Activated effector memory CD4-positive, alpha-beta T cell treated with Interleukin-2 at 50 U/mL for 16 hours (primary cell): Measurements from ENCODE around the gene CCND3.
A peak's percentile ranks its signal among the peaks of the same experiment; 100 is the strongest.
"Not testable (repeated sequence)": the region's sequence is repeated elsewhere in the genome, so short reads cannot be mapped to it uniquely, and the experiment has no call there.

Experiments used
- DNase-seq: peaks from one replicate; pipeline ENCODE4 v3.0.0-alpha.2; 2020

CCND3 gene

DNA sequence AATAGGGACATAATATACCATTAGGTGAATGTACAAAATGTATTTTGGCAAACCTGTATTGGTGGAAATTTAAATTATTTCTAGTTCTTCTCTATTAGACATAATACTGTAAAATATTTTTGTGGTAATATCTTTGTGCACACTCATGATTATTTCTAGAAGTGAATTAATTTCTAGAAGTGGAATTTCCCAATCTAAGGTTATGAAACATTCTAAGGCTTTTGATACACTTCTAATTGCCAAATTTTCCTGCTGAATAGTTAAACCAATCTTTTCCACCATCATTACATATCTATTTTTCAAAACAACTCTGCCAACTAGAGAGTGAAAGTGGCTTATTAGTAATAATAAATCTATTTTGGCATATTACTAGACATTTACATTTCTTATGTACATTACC lies 1.8 kb upstream of the CCND3 start:
- no peak for DNase-seq

DNA sequence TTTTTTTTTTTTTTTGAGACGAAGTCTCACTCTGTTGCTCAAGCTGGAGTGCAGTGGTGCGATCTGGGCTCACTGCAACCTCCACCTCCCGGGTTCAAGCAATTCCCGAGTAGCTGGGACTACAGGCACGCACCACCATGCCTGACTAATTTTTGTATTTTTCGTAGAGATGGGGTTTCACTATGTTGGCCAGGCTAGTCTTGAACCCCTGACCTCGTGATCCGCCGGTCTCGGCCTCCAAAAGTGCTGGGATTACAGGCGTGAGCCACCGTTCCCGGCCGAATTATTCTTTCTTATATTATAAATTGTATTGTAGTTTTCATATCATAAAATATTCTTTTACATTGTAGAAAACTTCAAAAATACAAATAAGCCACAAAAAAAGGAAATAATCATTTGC lies 1.3 kb upstream of the CCND3 start:
- not testable (repeated sequence) for DNase-seq

DNA sequence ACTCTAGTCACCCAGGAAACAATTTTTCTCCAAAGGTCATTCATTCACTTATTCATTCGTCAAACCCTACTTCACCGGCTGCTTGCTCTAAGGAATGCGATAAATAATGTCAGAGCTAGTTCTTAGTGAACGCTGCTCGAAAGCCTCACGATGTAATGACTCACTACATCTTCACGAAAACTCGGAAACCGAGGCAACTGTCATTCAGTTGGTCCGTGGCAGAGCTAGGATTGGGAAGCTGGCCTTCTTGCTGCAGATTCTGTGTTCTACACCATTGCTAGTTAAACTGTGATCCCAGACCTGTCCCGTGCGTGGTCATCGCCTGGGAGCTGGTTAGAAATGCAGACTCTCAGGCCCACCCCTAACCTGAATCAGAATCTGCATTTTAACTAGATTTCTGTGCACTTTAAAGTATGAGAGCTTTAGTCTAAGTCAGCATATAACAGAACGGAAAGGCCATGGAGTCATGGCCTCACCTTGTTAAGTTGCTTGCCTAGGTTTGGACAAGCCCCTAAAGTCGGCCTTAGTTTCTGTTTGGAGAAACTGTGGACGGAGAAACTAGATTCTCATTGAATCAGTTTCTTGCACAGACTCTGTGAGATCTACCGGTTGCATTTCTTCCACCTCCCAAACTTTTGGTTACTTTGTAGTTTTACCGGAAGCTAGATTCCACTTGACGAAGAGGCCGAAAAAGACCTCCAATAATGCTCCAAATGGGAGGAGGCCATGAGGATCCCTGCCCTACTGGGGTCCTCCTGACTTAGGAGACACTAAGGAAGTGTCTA lies 651 bp upstream of the CCND3 start:
- no peak for DNase-seq

DNA sequence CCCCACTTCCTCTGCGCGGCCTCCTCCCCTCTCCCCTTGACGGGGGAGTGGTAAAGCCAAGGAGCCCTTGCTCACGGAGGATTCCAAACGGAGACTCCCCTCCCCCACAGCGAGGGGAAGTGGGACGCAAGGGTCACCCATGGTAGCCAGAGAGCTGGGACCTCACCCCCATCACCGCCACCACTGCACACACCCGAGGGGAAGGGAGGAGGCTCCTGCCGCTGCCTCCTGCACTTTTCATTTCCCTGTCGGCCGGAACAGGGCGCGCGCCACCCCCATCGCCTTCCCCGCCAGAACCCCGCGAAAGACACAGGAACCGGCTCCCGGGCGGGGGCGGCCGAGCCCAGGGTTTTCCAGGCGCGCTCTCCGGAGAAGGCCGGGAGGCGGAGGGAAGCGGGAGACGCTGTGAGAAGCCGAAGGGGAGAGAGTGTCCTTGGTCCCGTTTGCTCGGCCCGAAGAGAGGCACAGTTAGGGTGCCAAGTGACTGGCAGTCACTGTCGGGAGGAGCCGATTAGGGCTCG lies 789 bp downstream of the CCND3 start:
- DNase-seq, result peak; percentile 47

DNA sequence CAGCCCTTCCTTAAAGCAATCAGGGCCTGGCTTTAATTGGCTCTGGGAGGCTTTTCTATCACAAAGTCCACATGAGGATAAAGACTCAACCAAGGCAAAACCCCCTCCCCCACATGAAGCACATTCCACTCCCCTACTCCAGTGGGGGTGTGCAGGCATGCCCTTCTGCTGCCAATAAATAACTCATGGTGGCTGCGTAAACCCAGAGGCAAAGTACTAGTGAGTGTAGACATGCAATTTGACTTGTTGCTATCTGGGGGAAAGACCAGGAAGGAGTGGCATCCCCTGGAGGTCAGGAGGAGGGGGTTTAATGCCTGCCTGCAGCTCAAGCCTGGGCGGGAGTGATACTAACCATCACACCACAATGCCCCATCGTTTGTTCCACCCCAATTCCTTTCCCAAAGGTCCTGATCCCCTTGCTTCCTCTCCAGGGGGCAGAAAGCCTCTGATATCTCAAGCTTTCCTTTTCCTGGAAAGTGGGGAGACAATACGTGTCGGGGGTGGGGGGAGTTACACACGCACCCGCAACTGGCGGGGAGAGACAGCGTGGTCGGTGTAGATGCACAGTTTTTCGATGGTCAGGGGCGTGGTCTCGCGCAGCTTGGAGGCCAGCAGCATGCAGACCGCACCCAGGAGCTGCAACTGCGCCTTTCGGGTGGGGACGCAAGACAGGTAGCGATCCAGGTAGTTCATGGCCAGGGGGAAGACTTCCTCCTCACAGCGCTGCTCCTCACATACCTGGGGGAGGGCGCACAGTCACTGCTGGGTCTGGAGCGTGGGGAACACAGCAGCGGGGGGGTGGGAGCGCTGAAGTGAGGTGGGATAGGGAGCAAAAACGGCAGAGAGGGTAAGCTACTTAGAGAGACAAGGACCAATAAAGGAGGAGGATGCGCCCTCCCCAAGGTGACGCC lies 1.5 kb downstream of the CCND3 start:
- peak; percentile 18 for DNase-seq

DNA sequence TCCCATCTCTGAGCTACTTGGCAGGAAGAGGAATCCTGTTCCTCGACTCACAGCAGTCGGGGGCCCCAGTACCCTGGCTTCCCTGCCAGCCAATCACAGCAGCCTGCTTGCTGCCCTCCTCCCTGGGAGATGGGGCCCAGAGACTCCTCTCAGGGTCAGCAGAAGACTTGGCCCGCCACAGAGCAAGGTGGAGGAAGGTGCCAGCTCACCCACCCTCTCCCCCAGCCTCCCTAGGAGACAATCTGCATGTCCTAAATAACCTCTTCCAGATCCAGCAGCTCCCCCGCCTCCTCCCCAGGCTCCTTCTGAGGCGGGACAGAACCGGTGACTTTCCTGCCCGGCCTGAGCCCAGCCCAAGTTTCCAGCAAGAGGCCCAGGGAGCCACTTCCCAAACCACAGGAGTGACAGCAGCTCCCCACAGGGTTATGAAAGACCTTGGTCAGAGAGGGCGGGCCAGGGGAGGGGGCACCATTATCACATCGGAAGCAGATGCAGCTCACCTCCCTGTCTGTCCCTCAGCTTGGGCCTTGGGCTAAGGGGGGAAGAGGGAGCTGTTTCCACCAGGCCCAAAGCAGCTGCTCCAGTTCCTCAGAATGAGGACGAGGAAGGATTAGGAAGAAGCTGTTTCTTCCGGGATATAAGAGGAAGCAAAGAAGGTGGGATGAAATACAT lies 2.3 kb downstream of the CCND3 start:
- no peak for DNase-seq

DNA sequence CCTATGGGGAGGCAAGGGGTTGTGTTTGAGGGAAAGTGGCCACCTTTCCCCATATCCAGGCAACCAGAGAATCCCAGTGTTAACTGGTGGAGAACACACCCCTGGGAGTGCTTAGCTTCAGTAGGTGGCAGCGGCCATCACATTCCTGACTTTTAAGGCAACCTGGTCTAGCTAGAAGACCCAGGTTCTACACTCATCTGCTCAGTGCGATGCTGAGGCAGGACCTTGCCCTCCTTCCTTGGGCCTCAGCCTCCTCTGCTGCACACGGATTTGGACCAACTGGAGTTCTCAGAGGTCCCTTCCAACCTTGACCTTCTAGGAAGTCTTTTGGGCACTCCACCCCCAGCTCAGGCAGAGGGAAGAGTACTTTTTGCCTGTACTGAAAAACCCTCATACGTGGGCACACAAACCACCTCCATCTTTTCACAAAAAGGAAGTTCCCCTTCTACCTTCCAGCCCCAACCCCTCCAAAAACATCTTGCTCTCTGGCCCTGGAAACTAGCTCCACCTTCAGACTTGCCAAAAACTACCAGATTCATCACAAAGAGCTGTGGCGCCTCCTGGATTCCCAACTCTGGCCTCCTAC lies 2.9 kb downstream of the CCND3 start:
- no peak for DNase-seq

DNA sequence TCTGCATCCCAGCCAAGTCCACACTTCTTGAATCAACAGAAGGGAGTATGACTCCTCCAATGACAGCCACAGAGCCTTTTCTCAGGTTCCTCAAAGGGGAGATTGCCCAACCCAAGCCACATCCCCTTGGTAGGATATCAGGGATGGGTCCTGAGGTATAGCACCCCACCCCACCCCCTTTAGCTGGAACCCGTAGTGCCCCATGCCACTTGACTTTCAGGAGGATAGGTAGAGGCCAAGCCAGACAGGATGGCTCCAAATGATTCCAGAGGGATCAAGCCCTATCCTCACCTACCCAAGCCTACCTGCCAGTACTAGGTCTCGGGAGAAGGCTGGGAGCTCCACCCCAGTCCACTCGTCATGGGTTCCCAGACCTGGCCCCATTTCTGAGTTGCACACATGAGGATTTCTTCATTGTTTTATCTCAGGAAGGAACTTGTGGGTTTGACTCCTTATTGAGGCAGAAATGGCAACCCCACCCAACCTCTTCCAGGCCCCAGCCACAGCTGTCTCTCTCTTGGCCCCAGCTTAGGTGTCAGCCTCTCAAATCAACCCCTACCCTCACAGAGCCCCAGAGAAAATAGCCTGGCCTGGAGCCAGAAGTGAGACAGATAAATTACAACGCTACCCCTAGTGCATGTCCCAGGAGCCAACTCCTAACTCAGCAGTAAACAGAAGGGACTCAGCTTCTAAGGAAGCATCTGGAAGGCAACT lies 3.6 kb downstream of the CCND3 start:
- DNase-seq, result peak; percentile 60

DNA sequence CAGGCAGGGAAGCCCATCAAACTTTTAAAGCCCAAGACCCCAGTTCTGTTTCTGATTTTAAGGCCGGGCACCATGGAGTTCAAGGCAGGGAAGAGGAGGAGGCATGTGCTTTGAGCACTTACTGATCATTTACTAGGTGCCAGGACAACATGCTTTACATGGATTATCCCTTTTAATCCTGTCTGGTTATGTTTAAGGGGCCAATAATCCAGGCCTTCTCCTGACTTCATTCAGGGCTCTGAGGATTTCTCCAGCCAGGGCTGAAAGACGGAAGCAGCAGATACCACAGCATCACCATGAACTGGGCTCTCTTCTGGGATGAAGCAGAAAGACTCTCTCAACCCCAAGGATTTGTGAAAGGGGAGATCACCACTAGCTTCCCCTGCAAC lies 4.1 kb downstream of the CCND3 start:
- DNase-seq, result no peak

DNA sequence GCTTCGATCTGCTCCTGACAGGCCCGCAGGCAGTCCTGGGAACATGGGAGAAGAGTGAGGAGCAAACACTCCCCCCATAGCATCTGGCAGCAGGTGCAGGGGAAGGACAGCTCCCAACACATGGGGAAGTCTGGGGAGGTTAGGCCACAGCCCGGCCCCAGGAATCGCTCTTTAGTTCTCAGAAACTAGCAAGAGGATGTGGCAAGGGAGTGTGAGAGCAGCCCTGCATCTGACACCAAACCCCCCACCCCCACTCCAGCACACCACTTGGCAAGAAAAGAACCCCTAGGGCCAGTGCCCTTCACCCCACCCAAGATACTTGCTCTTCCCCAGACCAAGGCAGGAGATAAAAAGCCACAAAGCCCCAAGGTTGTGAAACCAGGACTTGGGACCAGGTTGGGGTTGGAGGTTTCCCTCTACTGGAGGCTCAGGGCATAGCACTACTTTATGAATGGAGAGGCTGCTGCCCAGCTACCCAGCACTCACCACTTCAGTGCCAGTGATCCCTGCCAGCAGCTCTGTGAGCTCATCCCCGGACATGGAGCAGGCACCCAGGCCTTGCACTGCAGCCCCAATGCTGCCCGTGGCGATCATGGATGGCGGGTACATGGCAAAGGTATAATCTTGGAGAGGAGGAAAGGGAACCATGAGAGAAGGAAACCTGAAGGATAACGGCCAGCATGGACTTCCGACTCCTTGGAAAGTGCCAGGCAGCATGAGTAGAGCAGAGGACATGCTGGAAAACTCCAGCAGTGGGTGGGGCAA lies 5.4 kb downstream of the CCND3 start:
- peak; percentile 78 for DNase-seq

DNA sequence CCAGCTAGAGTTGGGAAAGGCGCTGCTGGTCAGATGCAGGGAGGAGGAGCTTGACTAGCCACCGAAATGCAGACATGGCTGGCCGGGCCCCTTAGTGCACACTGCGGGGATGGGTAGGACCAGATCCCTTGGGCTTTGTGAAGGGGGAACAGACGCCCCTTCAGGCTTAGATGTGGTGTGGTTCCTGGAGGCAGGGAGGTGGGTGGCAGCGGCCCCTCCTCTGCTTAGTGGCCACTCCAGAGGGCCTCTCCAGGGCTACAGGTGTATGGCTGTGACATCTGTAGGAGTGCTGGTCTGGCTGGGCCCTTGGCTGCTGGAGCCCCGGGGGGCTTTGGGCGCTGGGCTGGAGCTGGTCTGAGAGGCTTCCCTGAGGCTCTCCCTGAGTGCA lies 5.9 kb downstream of the CCND3 start:
- no peak for DNase-seq

DNA sequence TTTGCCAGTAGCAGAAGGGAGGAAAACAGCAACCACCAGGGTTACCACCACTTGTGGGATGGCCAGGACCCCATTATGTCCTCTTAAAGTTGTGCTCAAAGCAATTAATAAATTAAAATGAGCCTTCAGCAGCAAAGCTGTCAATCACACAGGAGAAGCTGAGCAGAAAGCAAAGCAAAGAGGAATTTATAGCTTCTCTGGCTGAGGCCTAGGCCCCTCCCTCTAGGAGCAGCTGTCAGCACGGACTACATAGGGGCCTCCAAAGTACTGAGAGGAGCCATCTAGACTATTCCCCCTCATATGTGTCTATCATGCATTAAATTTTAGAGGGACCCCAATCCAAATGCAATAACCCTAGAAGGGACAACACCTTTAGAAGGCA lies 6.4 kb downstream of the CCND3 start:
- DNase-seq, result no peak

DNA sequence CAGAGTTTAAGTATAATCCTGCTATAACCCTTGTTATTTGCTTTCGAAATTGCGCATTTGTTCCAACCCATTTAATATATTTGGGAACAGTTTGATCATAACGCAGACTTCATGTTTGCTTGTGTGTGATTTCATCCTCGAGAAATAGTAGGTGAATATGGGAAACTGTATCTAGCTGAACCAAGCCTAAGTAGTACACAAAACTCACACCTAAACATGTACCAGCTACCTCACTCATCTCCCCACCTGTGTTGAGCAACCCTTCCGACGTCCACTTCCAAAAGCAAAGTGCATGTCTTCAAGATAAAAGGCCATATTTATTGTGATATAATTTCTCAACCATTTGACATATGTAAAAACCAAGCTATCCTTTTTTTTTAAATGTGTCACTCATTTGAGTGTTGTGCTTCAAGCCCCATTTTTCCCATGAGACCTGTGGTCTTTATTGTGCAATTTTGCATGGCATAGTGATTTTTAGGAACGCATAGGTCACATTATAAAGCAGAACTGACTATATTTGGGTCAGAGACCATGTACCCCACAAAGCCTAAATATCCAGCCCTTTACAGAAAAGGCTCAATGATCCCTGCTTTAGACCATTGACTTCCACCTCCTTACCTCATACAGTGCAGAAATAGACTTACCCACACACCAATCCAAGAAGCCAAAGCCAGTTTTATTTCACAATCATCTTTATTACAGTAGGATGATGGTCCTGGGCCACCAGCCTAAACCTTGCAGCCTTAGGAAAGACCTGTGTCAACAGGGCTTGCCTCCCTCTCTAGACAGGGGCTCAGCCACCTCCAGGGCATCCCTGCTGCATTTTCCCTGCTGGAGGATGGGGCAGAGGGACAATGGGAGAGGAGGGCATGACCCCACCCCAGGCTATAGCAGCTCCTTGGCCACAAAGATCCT lies 7.1 kb downstream of the CCND3 start:
- DNase-seq, result no peak

DNA sequence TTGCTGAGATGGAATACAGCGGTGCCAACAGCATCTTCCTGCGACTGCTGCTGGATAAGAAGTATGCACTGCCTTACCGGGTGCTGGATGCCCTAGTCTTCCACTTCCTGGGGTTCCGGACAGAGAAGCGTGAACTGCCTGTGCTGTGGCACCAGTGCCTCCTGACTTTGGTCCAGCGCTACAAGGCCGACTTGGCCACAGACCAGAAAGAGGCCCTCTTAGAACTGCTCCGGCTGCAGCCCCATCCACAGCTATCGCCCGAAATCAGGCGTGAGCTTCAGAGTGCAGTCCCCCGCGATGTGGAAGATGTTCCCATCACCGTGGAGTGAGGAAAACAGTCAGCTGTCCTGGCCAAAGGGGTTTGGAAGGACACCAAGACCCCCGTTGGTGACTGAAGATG lies 9.2 kb downstream of the CCND3 start:
- no peak for DNase-seq

DNA sequence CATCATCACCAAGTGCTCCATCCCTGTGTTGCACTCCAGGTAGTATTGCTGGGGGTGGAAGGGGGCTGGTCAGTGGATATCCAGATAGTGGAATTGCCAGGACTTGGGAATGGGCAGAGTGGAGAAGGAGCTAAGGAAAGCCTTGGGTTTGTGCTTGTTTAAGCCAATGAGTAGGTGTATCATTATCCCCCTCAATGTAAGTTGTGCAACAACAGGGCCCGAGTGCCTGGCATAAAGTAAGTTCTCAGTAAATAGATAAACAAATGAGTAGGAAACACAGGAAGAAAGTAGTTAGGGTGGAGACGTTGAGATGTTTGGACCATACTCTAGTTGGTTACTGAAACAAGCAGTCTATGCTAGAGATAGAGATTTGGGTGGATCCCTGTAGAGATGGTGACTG lies 9.8 kb downstream of the CCND3 start:
- no peak for DNase-seq

DNA sequence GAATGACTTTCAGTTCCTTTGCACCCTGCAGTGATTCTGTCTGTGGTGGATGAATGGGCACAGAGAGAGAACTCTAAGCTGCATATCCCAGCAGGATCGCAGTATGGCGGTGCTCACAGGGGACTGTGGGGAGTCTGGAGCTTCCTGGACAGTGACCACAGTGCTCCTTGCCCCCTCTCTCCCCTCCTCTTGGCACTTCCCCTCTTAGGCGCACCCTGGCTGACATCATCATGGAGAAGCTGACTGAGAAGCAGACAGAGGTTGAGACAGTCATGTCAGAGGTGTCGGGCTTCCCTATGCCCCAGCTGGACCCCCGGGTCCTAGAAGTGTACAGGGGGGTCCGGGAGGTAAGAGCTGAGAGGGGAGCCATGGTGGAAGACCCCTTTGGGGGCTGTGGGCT lies 11.7 kb downstream of the CCND3 start:
- DNase-seq, result no peak

DNA sequence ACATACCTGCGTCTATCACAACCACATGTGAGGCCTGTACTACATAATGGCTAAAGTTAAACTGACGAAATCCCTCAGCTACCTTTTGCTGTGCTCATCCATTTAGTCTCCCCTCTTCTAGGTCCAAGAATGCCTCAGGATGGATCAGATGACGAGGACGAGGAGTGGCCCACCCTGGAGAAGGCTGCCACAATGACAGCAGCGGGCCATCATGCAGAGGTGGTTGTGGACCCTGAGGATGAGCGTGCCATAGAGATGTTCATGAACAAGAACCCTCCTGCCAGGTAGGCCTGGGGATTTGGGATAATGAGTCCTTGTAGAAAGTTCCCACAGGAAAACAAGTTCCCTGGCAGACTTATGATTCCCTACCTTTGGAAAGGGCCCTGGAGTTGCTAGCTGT lies 14.4 kb downstream of the CCND3 start:
- no peak for DNase-seq

DNA sequence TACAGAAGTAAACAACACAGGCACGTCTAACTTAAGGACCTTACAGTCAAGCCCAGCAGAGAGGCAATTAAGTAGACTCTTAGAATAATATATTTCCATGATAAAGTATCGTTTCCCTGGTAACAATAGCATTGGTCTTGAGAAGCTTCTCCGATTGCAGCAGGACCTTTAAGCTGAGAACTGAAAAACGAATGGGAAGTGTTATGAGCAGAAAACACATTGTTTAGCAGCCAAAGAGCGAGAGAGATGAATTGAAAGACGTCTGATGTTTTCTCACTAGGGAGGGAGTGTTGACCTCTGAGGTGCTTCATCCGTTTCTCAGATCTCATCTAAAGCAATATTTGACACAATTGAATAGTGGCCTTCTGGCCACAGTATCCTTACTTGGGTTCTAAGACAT lies 19.5 kb downstream of the CCND3 start:
- DNase-seq, result no peak

DNA sequence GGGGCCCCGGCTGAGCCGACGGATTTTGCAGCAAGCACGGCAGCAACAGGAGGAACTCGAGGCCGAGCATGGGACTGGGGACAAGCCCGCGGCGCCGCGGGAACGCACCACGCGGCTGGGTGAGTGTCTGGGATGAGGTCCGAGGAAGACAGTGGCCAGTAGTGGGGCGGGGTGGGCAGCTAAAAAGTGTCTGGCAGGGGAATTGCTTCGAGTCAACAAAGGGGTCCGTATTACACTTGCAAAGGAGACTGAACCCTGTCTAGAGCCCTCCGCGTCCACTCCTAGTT lies 20.0 kb downstream of the CCND3 start:
- no peak for DNase-seq

DNA sequence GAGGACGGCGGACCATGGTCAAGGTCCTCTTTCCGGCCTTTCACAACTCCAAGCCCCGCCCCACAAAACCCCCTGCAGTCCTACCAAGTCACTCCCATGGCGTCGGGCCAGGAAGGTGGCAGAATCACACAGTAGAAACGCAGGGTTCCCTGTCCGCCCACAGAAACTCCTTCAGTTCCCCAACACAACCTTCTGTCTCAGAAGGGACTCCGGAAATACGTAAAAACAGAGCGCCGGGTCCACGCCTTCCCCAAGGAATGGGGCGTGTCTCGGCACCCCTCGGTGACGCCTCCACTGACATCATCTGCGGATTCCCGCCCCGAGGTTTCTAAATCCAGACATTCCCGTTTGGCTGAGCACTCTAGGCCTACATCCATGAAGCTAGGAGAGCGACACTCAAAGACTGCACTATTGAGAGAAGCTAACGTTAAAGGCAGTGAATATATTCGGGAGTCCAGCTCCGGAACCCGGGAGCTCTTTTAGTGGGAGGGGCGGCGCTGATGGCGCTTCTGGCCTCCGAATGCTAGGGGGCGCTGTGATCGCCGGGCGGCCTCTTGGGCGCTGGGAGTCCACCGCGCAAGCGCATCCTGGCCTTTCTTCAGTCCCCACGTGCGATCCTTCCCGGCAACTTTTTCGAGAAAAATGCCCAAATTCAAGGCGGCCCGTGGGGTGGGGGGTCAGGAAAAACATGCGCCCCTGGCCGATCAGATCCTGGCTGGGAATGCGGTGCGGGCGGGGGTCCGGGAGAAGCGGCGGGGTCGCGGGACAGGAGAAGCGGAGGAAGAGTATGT lies 20.5 kb downstream of the CCND3 start, which contains the start of the genes BYSL and MED20:
TSS of gene BYSL (plus strand) at position 579 of the 791 bp plus-strand sequence. CDS start at position 643, 64 bp downstream.
TSS of gene MED20 (minus strand) at position 219 of the 791 bp plus-strand sequence. CDS start at position 98, 121 bp downstream.
- DNase-seq, result peak; percentile 90
